GM18505 (cell line): ENCODE data around the gene C22orf42.

ENCODE experiments used
- ATAC-seq: cut with Tn5 transposase; IDR thresholded peaks from one replicate; pipeline ENCODE4 v1.9.1; 2021; ENCODE audit not compliant: unreplicated experiment
- POLR2A ChIP-seq: IDR thresholded peaks from 4 replicates; pipeline ENCODE4 v1.6.1; 2011; ENCODE audit warnings: borderline replicate concordance; ENCODE audit not compliant: insufficient read depth, insufficient read length; ENCODE audit errors: extremely low read depth

Gene C22orf42, protein sequence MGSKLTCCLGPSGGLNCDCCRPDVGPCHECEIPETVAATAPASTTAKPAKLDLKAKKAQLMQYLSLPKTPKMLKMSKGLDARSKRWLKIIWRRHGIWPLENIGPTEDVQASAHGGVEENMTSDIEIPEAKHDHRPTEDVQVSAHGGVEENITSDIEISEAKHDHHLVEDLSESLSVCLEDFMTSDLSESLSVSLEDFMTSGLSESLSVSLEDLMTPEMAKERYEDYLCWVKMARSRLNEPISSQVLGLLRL

DNA sequence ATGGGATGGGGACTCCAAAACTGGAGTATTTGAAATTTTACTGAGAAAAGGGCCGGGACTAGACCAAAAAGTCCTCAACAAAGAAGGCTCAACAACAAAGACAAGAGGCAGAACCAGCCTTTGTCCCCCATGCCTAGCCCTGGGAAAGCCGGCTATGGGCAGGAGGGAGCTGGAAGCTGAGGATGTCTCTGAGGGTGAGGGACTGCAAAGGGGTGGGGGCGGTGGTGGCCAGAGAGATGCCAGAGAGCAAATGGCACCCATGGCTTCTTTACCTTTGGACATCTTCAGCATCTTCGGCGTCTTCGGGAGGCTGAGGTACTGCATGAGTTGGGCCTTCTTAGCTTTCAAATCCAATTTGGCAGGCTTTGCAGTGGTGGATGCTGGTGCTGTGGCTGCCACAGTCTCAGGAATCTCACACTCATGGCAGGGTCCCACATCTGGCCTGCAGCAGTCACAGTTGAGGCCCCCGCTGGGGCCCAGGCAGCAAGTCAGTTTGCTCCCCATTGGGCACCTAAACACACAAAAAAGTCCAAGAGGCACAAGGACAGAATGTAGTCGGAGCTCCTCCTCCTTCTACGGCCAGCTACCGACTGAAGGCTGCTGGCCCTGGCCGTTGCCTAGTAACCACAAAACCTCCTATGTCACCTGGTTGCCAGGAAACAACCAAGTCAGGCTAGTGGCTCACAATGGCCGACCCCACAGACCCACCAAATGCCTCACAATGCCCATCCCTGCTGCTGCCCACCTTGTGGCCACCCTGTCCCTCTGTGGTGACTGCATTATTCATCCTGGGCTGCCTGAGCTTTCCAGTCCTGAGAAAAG lies at the start of gene C22orf42:
TSS of gene C22orf42 (minus strand) at position 592 of the 822 bp plus-strand sequence. CDS start at position 504, 88 bp downstream.
- no peak for ATAC-seq
- no peak for TF ChIP-seq POLR2A

DNA sequence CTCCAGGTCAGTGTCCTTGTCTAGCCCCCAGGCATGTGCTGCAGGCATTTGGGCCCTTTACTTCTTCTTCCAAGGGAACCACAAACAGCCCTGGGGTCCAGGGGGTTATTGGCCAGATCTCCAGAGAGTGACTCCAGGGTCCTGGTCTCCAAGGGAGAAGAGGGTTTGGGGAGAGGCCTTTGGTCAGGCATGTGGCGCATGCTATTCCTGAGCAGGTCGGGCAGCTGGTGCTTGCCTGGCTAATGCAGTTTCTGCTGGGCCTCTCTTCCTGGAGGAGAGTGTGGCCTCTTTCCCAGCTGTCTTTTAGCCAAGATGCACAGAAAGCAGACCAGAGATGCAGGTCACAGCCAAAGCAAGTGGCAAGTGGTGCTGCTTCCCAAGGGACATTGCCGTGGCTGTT lies 49.6 kb upstream of the C22orf42 start:
- no peak for TF ChIP-seq POLR2A
- no peak for ATAC-seq

DNA sequence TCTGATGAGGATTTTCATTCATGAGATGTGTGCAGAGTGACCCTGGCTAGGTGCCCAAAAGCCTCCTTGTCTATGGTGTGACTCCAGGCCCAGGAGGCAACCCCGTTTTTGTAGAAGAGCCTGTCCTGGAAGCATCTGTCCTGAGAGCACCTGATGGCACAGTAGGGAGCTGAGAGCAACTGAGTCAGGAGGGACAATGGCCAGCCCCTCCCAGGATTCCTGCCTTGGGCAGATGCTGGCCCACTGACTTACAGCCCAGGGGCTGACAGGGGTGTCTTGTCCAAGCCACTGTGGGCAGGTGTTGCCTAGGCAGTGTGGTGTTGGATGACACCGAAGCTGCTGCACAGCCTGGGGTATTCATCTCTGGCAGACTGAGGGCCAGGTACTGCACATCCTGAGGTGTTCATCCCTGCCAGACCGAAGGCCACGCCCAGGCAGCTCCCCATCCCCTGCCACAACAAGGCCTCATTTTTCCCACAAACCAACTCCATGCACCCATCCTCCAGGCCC lies 48.9 kb upstream of the C22orf42 start:
- ATAC-seq = no peak
- TF ChIP-seq POLR2A = no peak

DNA sequence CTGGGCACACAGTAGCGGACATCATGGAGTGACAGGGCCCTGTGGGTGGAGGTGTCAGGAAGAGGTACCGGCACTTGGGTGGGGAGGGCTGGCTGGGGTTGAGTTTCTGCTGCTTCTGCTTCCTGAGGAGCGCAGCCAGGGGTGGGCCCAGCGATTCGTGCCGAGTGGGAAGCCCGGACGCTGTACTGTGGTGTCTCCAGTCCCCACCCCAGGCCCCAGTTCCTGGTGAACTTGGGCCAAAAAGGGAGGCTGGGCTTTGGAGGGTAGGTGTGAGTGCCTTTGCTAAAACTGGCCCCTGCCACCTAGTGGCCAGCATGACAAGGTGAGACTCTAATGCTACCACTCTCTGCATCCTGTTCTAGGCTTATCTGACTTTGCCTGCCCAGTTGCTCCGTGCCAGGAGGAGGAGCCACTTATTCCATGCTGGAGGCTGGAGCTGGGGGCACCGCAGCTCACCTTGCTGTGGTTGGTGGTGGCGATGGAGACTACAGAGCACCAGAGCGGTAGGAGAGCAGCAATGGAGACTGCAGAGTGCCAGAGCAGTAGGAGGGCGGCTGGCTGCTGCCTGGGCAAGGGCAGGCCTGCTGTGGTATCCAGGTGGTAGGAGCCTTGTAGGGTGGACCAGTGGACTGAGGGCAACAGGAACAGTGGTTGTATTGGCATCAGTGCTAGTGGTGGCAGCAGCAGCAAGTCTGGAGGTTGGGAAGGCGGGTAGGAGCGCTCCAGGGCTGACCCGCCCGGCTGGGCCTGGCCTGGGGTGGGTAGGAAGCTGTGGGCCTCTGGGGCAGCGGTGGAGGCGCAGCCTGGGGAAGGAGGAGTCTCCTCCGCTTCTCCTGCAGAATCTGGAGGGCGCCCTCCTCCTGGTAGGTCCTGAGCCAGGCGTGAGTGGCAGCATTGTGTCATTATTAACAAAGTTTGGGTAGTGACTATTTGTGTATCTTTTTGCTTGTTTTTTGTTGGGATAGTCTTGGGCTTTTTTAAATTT lies 48.0 kb upstream of the C22orf42 start:
- no peak for TF ChIP-seq POLR2A
- ATAC-seq = no peak

DNA sequence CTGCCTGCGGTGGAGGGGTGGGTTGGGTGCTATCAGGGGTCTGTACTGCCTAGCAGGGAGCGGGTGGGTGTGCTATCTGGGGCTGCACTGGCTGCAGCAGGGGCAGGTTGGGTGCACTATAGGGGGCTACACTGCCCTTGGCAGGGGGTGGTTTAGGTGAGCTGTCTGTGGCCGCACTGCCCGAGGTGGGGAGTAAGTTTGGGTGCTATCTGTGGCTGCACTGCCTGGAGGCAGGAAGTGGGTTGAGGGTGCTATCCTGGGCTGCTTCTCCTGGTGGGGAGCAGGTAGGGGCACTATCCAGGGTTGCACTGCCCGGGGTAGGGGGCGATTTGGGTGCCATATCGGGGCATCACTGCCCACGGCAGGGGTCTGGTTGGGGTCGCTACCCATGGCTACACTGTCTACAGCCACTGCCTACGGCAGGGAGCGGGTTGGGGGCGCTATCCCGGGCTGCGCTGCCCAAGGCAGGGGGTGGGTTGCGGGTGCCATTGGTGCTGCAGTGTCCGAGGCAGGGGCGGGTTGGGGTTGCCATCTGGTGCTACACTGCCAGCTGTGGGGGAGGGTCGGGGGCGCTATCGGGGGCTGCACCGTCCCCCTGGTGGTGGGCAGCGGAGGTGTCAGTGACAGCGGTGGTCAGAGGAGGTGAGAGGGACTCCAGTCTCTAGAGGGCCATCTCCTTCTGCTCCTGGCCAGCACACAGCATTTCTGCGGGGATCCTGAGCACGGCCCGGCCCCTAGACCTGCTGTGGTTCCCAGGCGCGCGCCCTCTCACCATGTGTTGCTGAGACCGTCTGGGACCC lies 47.1 kb upstream of the C22orf42 start:
- ATAC-seq = no peak
- TF ChIP-seq POLR2A = no peak

DNA sequence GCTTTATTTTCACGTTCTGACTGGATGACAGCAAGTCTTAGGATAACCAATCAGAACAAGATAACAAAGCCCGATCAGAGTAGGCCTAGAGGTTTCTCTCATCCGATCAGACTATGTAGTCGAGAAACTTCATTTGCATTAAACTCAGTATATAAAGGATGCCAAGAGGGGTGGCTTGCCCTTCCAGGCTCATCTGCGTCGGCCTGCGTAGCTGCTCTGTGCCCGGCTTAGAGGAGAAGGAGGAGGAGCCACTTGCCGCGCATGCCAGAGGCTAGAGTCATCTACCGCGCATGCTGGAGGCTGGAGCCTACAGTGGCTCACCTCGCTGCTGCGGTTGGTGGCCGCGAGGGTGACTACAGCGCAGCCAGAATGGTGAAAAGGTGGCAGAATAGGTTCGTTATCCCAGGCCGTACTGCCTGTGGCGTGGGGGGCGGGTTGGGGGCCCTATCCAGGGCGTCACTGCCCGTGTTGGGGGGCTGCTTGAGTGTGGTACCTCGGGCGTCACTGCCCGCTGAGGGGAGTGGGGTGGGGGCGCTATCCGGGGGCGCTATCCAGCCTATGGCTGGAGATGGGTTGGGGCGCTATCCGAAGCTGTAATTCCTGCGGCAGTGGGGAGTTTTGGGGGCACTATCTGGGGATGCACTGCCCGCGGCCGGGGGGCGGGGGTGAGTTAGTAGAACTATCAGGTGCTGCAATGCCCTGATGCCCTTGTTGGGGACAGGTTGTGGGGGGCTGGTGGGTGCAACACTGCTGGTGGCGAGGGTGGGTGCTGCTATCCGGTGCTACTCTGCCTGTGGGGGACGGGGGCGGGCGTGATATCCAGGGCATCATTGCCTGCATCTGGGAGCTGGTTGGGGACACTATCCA lies 46.0 kb upstream of the C22orf42 start, which contains the start of gene RFPL2:
TSS of gene RFPL2 (minus strand) at position 218 of the 867 bp plus-strand sequence. CDS start 2,622 bp downstream, outside the sequence.
- no peak for TF ChIP-seq POLR2A
- no peak for ATAC-seq

DNA sequence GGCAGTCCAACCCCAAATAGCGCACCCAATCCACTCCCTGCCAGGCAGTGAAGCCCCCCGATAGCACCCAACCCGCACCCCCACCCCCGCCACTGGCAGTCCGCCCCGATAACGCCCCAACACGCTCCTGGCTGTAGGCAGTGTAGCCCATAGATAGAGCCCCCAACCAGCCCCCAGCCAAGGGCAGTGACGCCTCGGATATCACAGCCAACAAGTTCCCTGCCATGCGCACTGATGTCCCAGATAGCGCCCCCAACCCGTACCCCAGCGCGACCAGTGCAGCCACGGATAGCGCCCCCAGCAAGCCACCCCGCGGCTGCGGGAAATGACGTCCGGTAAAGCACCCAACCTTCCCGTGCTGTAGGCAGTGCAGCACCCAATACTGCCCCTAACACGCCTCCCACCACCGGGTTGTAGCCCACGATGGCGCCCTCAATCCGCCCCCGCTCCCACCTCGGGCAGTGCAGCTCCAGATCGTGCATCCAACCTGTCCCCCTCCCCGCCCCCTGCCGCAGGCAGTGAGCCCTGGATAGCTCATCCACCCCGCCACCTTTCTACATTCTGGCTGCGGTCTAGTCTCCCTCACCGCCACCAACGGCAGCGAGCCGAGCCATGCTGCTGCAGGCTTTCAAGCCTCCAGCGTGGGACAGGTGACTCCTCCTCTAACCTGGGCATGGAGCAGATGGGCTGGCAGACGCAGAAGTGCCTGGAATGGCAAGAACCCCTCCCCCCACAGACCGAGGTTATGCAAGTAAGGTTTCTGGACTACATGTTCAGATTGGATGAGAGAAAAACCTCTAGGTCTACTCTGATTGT lies 45.1 kb upstream of the C22orf42 start:
- no peak for TF ChIP-seq POLR2A
- ATAC-seq = no peak

DNA sequence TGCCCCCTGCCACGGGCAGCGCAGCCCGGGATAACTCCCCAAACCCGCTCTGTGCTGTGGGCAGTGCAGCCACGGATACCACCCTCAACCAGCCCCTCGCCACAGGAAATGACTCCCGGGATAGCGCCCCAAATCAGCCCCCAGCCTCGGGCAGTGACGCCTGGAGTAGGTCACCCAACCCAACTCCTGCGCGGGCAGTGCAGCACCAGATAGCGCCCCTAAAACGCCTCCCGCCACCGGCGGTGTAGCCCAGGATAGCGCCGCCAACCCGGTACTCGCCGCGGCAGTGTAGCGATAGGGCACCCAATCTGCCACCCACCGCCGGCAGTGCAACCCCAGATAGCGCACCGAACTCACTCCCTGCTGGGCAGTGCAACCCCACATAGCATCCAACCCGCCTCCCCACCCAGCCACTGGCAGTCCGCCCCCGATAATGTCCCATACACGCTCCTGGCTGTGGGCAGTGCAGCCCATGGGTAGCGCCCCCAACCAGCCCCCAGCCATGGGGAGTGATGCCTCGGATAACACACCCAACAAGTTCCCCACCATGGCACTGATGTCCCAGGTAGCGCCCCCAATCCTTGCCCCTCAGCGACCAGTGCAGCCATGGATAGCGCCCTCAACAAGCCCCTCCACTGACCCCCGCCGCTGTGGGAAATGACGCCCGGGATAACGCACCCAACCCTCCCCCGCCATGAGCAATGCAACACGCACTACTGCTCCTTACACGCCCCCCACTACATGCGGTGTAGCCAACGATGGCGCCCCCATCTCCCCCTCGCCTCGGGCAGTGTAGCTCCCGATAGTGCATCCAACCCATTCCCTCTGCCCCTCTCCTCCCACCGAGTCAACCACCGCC lies 44.3 kb upstream of the C22orf42 start:
- no peak for ATAC-seq
- TF ChIP-seq POLR2A = no peak

DNA sequence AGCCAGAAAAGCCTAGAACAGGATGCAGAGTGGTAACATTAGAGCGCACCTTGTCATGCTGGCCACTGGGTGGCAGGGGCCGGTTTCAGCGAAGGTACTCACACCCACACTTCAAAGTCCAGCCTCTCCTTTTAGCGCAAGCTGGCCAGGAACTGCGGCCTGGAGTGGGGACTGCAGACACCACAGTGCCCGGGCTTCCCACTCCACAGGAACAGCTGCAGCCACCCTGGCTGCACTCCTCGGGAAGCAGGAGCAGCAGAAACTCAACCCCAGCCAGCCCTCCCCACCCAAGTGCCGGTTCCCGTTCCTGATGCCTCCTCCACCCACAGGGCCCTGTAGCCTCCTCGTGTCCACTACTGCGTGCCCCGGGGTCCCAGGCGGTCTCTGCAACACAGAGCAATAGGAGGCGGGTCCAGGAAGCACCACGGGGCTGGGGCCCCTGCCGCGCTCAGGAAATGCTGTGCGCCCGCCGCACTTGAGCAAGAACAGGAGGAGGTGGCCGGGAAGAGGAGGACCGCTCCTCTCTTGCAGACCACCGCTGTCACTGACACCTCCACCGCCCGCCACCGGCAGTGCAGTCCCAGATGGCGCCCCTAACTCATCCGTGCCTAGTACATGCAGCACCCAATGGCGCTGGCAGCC lies 43.6 kb upstream of the C22orf42 start:
- no peak for TF ChIP-seq POLR2A
- no peak for ATAC-seq
